ENCODE data around the gene RPL19.

- TF ChIP-seq EZH2 (IDR thresholded peaks at IDR 0.05) = peak; percentile 50
- TF ChIP-seq, protein P1, sequence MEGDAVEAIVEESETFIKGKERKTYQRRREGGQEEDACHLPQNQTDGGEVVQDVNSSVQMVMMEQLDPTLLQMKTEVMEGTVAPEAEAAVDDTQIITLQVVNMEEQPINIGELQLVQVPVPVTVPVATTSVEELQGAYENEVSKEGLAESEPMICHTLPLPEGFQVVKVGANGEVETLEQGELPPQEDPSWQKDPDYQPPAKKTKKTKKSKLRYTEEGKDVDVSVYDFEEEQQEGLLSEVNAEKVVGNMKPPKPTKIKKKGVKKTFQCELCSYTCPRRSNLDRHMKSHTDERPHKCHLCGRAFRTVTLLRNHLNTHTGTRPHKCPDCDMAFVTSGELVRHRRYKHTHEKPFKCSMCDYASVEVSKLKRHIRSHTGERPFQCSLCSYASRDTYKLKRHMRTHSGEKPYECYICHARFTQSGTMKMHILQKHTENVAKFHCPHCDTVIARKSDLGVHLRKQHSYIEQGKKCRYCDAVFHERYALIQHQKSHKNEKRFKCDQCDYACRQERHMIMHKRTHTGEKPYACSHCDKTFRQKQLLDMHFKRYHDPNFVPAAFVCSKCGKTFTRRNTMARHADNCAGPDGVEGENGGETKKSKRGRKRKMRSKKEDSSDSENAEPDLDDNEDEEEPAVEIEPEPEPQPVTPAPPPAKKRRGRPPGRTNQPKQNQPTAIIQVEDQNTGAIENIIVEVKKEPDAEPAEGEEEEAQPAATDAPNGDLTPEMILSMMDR (IDR thresholded peaks at IDR 0.05) = no peak
Observed at GRCh38 chr17:39151150-39151942, 48.7 kb upstream of the RPL19 start, which contains the start of gene PLXDC1.
